ENCODE results near the gene ZBTB43. TPM values are rescaled to one million over a fixed set of nuclear protein-coding genes. Genes with fewer than 3 reads are reported as not detected.

ZBTB43 gene
- total and polyA plus RNA-seq, 2 experiments from 2014 or later = 9.7 to 11.8 TPM

DNA sequence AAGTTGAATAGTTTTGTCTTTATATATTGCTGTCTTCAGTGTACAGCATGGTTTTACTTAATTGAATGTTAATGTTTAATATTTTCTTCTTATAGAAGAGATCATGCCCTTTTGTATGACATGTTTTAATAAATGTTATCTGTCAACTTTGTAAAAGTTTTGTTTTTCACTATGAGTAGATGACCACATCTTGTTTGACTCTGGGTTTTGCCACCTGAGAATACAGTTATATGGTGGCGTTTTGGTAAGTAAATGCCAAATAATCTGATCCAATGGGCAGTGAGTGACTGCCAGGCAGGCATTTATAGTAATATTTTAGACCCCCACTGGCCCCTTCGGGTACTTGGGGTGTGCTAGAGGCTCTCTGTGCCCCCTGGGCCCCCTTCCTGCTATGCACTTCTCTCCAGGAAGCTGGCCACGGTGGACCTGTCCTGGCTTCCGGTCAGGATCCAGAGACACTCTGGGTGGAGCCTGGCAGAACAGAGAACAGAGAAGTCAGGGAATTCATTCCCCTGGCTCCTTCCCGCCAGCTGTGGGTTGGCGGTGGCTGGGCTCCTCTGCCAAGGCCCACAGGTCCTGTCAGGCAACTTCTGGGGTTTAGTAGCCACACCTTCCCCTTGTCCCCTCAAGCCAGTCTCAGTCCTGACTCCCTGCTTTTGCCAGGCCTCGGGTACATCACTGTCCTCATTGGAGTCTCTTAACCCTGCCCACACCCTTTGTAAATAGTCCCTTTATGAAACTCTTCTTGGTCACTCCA lies 33.4 kb downstream of the ZBTB43 start (continued):
- TF ChIP-seq, protein P1, sequence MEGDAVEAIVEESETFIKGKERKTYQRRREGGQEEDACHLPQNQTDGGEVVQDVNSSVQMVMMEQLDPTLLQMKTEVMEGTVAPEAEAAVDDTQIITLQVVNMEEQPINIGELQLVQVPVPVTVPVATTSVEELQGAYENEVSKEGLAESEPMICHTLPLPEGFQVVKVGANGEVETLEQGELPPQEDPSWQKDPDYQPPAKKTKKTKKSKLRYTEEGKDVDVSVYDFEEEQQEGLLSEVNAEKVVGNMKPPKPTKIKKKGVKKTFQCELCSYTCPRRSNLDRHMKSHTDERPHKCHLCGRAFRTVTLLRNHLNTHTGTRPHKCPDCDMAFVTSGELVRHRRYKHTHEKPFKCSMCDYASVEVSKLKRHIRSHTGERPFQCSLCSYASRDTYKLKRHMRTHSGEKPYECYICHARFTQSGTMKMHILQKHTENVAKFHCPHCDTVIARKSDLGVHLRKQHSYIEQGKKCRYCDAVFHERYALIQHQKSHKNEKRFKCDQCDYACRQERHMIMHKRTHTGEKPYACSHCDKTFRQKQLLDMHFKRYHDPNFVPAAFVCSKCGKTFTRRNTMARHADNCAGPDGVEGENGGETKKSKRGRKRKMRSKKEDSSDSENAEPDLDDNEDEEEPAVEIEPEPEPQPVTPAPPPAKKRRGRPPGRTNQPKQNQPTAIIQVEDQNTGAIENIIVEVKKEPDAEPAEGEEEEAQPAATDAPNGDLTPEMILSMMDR (conservative IDR thresholded peaks at IDR 0.05; ENCODE audit: low read depth in 2 of 2) = no peak
- TF ChIP-seq, protein P2, sequence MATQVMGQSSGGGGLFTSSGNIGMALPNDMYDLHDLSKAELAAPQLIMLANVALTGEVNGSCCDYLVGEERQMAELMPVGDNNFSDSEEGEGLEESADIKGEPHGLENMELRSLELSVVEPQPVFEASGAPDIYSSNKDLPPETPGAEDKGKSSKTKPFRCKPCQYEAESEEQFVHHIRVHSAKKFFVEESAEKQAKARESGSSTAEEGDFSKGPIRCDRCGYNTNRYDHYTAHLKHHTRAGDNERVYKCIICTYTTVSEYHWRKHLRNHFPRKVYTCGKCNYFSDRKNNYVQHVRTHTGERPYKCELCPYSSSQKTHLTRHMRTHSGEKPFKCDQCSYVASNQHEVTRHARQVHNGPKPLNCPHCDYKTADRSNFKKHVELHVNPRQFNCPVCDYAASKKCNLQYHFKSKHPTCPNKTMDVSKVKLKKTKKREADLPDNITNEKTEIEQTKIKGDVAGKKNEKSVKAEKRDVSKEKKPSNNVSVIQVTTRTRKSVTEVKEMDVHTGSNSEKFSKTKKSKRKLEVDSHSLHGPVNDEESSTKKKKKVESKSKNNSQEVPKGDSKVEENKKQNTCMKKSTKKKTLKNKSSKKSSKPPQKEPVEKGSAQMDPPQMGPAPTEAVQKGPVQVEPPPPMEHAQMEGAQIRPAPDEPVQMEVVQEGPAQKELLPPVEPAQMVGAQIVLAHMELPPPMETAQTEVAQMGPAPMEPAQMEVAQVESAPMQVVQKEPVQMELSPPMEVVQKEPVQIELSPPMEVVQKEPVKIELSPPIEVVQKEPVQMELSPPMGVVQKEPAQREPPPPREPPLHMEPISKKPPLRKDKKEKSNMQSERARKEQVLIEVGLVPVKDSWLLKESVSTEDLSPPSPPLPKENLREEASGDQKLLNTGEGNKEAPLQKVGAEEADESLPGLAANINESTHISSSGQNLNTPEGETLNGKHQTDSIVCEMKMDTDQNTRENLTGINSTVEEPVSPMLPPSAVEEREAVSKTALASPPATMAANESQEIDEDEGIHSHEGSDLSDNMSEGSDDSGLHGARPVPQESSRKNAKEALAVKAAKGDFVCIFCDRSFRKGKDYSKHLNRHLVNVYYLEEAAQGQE (IDR thresholded peaks at IDR 0.05; ENCODE audit: unreplicated experiment) = no peak

DNA sequence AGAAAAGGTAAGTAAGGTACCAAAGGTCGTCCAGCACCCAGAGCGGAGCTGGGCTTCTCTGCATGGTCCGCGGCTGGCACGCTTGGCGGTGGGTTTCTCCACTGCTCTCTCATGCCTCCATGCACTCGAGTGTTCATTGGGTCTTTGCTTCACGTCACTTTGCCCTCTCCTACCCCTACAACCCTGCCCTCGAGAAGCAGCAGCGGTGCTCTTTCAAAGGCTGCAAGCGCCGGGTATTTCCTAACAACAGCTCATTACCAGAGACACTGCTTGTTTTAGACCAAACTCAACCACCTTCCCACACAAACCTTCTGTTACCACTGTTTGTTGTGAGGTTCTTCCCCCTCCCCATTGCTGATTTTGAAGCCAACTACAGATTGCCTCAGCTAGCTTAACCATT lies 34.1 kb downstream of the ZBTB43 start:
- no peaks in the 10 kb centered on the region; the same call in 1 of the 2 replicates for H3K36me3 ChIP-seq (ENCODE audit: insufficient read depth)
- peaks cover 4% of the 10 kb centered on the region for H3K4me1 Mint-ChIP-seq
- no peaks in the 10 kb centered on the region for H3K4me1 ChIP-seq (ENCODE audit: insufficient read depth)
- H3K36me3 Mint-ChIP-seq (ENCODE audit: low read depth) = peaks cover 15% of the 10 kb centered on the region
- H3K9me2 ChIP-seq (ENCODE audit: insufficient read depth) = no peaks in the 10 kb centered on the region
- DNase-seq (ENCODE audit: low spot score) = no peak
- H2AFZ ChIP-seq = no peak overlapping the region
- peaks cover 1% of the 10 kb centered on the region for H3K27me3 Mint-ChIP-seq (ENCODE audit: insufficient read depth, low read depth, poor library complexity)
- H3F3A ChIP-seq (replicated peaks; ENCODE audit: low read depth) = no peaks in the 10 kb centered on the region
- H3K4me2 ChIP-seq = no peak overlapping the region
- no peak for ATAC-seq
- H3K27me3 ChIP-seq (ENCODE audit: insufficient read depth) = no peaks in the 10 kb centered on the region
- no peak overlapping the region for H3K27ac ChIP-seq (ENCODE audit: low read depth)
- H3K27ac Mint-ChIP-seq = no peak overlapping the region
- H3K4me3 Mint-ChIP-seq = no peak overlapping the region
- peaks cover 13% of the 10 kb centered on the region for H3K79me2 ChIP-seq (replicated peaks; ENCODE audit: insufficient read depth)
- H3K9me3 Mint-ChIP-seq = no peaks in the 10 kb centered on the region
- no peak overlapping the region for H3K4me3 ChIP-seq
- peaks cover 9% of the 10 kb centered on the region for H4K20me1 ChIP-seq (replicated peaks; ENCODE audit: insufficient read depth)
- TF ChIP-seq, protein P1 (conservative IDR thresholded peaks at IDR 0.05; ENCODE audit: low read depth in 2 of 2) = no peak
- no peak for TF ChIP-seq EZH2 (IDR thresholded peaks at IDR 0.05; ENCODE audit: low read depth, unreplicated experiment)
- no peak for TF ChIP-seq EZH2phosphoT487 (IDR thresholded peaks at IDR 0.05; ENCODE audit: unreplicated experiment)
- no peak for TF ChIP-seq NANOG (IDR thresholded peaks at IDR 0.05; ENCODE audit: borderline replicate concordance)
- TF ChIP-seq ZNF114 (CRISPR knock-in tag; IDR thresholded peaks at IDR 0.05) = no peak
- TF ChIP-seq, protein P3, sequence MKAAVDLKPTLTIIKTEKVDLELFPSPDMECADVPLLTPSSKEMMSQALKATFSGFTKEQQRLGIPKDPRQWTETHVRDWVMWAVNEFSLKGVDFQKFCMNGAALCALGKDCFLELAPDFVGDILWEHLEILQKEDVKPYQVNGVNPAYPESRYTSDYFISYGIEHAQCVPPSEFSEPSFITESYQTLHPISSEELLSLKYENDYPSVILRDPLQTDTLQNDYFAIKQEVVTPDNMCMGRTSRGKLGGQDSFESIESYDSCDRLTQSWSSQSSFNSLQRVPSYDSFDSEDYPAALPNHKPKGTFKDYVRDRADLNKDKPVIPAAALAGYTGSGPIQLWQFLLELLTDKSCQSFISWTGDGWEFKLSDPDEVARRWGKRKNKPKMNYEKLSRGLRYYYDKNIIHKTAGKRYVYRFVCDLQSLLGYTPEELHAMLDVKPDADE (IDR thresholded peaks at IDR 0.05) = no peak
- TF ChIP-seq, protein P4, sequence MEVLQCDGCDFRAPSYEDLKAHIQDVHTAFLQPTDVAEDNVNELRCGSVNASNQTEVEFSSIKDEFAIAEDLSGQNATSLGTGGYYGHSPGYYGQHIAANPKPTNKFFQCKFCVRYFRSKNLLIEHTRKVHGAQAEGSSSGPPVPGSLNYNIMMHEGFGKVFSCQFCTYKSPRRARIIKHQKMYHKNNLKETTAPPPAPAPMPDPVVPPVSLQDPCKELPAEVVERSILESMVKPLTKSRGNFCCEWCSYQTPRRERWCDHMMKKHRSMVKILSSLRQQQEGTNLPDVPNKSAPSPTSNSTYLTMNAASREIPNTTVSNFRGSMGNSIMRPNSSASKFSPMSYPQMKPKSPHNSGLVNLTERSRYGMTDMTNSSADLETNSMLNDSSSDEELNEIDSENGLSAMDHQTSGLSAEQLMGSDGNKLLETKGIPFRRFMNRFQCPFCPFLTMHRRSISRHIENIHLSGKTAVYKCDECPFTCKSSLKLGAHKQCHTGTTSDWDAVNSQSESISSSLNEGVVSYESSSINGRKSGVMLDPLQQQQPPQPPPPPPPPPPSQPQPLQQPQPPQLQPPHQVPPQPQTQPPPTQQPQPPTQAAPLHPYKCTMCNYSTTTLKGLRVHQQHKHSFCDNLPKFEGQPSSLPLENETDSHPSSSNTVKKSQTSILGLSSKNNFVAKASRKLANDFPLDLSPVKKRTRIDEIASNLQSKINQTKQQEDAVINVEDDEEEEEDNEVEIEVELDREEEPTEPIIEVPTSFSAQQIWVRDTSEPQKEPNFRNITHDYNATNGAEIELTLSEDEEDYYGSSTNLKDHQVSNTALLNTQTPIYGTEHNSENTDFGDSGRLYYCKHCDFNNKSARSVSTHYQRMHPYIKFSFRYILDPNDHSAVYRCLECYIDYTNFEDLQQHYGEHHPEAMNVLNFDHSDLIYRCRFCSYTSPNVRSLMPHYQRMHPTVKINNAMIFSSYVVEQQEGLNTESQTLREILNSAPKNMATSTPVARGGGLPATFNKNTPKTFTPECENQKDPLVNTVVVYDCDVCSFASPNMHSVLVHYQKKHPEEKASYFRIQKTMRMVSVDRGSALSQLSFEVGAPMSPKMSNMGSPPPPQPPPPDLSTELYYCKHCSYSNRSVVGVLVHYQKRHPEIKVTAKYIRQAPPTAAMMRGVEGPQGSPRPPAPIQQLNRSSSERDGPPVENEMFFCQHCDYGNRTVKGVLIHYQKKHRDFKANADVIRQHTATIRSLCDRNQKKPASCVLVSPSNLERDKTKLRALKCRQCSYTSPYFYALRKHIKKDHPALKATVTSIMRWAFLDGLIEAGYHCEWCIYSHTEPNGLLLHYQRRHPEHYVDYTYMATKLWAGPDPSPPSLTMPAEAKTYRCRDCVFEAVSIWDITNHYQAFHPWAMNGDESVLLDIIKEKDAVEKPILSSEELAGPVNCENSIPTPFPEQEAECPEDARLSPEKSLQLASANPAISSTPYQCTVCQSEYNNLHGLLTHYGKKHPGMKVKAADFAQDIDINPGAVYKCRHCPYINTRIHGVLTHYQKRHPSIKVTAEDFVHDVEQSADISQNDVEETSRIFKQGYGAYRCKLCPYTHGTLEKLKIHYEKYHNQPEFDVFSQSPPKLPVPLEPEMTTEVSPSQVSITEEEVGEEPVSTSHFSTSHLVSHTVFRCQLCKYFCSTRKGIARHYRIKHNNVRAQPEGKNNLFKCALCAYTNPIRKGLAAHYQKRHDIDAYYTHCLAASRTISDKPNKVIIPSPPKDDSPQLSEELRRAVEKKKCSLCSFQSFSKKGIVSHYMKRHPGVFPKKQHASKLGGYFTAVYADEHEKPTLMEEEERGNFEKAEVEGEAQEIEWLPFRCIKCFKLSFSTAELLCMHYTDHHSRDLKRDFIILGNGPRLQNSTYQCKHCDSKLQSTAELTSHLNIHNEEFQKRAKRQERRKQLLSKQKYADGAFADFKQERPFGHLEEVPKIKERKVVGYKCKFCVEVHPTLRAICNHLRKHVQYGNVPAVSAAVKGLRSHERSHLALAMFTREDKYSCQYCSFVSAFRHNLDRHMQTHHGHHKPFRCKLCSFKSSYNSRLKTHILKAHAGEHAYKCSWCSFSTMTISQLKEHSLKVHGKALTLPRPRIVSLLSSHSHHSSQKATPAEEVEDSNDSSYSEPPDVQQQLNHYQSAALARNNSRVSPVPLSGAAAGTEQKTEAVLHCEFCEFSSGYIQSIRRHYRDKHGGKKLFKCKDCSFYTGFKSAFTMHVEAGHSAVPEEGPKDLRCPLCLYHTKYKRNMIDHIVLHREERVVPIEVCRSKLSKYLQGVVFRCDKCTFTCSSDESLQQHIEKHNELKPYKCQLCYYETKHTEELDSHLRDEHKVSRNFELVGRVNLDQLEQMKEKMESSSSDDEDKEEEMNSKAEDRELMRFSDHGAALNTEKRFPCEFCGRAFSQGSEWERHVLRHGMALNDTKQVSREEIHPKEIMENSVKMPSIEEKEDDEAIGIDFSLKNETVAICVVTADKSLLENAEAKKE (CRISPR knock-in tag; IDR thresholded peaks at IDR 0.05) = no peak

All from GM23338 (cell line).